Stimulated activated CD8-positive, alpha-beta memory T cell treated with anti-CD3 and anti-CD28 coated beads, Interleukin-7, amount 100 ng/mL, for 1 hour (primary cell): ENCODE measurements around the gene BCAM.
A peak's percentile ranks its signal among the peaks of the same experiment; 100 is the strongest.

ENCODE experiments used
- DNase-seq, 2 donors: peaks; one replicate each; pipeline ENCODE4 v3.0.0-alpha.2; 2020; ENCODE audit warnings: low read depth in 2 of 2

Gene BCAM

GRCh38 chr19:44792281-44792680, 16.6 kb upstream of the BCAM start:
- no peak for DNase-seq

DNA sequence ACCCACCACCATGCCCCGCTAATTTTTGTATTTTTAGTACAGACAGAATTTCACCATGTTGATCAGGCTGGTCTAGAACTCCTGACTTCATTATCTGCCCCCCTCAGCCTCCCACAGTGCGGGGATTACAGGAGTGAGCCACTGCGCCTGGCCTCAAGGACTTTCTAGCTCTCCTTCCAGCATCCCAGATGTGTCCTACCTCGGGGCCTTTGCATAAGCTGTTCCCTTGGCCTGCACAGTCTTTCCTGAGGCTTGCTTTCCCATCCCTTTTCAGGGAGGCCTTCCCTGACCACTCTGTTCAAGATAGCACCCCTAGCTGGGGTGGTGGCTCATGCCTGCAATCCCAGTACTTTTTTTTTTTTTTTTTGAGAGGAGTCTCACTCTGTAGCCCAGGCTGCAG, 14.3 kb upstream of the BCAM start:
- DNase-seq: no peak

GRCh38 chr19:44795398-44795987, 13.4 kb upstream of the BCAM start:
- no peak for DNase-seq

- no peak for DNase-seq
Observed at GRCh38 chr19:44796701-44797115, 12.2 kb upstream of the BCAM start.

DNA sequence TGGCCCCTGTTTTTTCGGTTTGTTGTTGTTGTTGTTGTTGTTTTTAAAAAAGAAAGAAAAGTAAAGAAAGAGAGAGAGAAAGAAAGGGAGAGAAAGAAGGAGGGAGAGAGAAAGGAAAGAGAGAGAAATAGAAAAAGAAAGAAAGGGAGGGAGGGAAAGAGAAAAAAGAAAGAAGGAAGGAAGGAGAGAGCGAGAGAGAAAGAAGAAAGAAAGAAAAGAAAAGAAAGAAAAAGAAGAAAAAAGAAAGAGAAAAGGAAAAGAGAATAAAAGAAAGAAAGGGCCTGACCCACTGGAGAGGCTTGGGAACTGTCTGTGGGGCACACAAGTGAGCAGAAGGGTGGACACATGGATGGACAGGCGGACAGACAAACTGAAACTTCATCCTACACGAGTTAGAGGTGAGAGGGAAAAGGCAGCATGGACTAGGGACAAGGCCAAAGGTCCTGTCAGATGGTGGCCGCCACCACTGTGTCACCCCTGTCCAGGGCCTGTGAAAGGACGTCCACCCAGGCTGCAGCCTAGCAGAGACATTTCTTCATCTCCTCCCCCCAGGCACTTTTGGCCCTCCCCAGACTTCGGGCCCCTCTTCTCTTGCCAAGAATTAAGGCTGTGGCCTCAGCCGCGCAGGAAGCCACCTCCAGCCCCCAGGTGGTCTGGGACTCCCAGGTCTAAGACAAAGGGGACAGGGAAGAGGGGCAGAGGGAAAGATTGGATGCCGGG, 9.1 kb upstream of the BCAM start:
- no peak for DNase-seq

DNA sequence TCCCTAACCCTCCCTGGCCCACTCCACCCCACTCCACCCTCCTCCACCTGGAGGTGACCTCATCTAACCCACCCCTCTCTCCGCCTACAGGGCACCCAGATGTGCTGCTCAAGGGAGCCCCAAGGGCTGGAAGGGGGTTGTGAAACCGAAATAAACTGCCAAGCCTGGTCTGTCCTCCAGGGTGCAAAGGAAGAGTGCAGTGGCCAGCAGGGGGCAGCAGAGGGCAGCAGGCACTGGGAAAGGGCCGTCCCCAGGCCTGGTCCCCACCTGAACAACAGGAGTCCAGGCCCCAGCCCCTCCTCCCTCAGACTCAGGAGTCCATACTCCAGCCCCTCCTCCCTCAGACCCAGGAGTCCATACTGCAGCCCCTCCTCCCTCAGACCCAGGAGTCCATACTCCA, 8.4 kb upstream of the BCAM start:
- DNase-seq: peak; percentile 51 to 72

DNA sequence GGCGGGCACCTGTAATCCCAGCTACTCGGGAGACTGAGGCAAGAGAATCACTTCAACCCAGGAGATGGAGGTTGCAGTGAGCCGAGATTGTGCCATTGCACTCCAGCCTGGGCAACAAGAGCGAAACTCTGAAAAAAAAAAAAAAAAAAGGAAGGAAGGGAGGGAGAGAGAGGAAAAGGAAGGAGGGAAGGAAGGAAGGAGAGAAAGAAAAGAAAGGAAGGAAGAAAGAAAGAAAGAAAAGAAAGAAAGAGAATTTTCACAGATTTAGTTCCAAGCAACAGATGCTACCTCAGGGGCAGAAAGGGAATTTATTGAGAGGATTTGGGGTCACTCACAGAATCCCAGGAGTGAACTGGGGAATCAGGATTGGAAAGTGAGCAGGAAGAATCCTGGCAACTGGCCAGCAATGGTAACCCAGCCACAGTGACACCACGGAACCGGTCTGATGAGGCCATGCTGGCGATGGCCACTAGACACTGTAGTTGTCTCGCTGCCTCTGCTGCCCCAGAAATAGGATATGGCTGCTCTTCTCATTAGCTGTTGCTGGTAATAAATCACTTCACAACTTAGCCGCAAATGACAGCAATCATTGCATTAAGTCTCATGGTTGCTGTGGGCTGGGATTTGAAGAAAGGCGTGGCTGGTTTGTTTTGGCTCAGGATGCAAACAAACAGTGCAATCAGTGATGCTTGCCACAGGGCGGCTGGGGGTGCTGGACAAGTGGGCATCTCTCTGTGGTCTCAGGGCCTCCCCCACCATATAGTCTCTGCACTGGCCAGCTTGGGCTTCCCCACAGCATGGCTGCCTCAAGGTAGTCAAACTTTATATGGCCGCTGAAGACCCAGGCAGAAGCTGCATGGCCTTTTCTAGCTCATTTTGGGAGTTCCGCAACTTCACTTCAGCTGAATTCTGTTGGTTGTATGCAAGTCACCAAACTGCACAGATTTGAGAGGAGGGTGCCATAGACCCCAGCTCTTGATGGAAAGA, 5.2 kb upstream of the BCAM start:
- no peak for DNase-seq

- DNase-seq: no peak
Observed at GRCh38 chr19:44806291-44806690, 2.6 kb upstream of the BCAM start.

GRCh38 chr19:44807162-44807561, 1.7 kb upstream of the BCAM start:
- no peak for DNase-seq

- no peak for DNase-seq
Observed at GRCh38 chr19:44807652-44808462, 1.0 kb upstream of the BCAM start.

DNA sequence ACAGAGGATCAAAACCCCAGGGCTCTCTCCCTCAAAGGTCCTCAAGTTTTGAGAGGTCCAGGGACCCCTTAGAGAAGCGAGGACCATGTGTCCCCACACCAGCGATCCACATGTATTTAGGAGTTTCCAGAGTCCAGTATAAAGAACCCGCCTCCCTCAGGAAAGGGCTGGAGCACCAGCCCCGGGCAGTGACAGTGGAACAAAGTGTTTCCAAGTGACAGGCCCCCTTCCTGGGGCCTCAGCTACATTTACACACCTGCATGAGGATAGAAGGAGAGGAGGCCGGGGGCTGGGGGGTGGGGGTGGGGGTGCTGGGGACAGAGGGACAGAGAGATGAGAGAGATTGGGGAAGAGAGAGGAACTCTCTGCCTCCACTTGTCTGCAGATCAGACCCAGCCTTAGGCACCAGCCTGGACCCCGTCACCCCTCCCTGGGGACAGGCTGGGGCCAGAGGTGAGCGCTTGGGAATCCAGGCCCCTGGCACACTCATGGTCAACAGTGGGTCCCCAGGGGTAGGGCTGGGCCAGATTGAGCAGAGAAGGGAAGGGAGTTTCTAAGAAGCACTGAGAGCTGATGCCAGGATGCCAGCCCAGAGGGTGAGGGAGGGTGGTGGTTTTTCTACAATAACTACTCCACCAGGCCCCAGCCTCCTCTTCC, 802 bp downstream of the BCAM start:
- no peak for DNase-seq

DNA sequence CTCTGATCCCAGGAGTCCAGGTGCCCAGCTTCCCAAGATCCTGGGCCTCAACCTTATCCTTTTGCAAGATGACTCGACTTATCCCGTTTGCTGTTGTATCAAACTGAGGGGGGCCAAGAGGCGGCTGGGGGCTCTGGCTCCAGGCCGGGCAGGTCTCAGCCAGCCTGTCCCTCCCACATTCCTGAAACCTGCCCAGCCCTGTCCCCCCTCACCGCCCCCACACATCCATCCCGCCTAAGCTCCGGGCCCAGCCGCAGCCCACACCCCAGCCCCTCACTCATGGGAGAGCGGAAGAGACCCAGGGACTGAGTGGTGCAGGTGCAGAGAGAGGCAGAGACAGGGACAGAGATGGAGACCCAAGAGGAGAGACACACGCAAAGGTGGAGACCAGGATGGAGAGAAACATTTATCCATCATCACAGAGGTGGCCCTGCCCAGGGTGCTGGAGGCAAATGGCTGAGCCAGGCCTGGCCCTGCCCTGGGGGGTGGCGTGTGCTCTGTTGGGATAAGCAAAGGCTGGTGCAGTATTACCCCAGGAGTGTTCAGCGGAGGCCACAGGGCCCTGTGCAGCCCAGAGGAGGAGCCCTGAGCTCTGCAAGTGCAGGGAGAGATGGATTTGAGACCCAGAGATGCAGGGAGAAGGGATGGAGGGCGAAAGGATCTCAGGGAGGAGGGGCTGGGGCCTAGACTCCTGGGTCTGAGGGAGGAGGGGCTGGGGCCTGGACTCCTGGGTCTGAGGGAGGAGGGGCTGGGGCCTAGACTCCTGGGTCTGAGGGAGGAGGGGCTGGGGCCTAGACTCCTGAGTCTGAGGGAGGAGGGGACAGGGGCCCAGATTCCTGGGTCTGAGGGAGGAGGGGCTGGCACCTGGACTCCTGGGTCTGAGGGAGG, 1.6 kb downstream of the BCAM start:
- DNase-seq: no peak

- no peak for DNase-seq
Observed at GRCh38 chr19:44811122-44811419, 2.2 kb downstream of the BCAM start.

- DNase-seq: no peak
Observed at GRCh38 chr19:44812142-44812718, 3.3 kb downstream of the BCAM start.

GRCh38 chr19:44813070-44813840, 4.4 kb downstream of the BCAM start:
- DNase-seq: no peak

- no peak for DNase-seq
Observed at GRCh38 chr19:44813841-44814470, 5.1 kb downstream of the BCAM start.

DNA sequence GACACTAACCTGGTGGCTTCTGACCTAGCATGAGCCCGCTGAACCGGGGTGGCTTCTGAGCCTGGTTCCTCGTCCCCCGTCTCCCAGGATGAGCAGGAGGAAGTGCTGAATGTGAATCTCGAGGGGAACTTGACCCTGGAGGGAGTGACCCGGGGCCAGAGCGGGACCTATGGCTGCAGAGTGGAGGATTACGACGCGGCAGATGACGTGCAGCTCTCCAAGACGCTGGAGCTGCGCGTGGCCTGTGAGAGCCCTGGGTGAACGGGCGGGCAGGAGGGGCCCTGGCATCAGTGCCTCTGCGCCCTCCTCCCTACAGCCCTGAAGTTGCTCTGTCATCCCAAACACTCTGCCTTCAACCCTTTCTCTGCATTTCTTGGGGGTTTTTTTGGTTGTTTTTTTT, 5.6 kb downstream of the BCAM start:
- DNase-seq: no peak

GRCh38 chr19:44816301-44816700, 7.4 kb downstream of the BCAM start:
- DNase-seq: no peak
